Measurements from ENCODE around the gene SPDYC.

GRCh38 chr11:65187146-65187675 is 17.2 kb downstream of the SPDYC start:
- TF ChIP-seq CTCF (IDR thresholded peaks at IDR 0.05; ENCODE audit: low read length) (no peak), EZH2 (IDR thresholded peaks at IDR 0.05; ENCODE audit: borderline replicate concordance, low read length) (no peak)

Measured in OCI-LY1 (cell line).